Adrenal gland (tissue), 12 donors: ENCODE data around the gene TAGLN3. TPM values are rescaled to one million over a fixed set of nuclear protein-coding genes. Genes with fewer than 3 reads are reported as not detected.
A peak's percentile ranks its signal among the peaks of the same experiment; 100 is the strongest.

Source experiments
- DNase-seq, 7 donors: peaks; one replicate each; pipeline ENCODE4 v3.0.0-alpha.2; 2019 to 2020
- H3K27ac ChIP-seq, 5 donors: fragments of 200-600 bp; sonication (generic) in 4 of 5; 1 replicate in 3 of 5; 2 replicates in 2 of 5; pipeline versions ENCODE4 v1.5.1 to v1.8.0; 2016 to 2020; ENCODE audit warnings: mild to moderate bottlenecking in 1 of 5
- H3K27me3 ChIP-seq: fragments of 200-600 bp; 2 replicates; pipeline ENCODE4 v1.8.0; 2021
- H3K36me3 ChIP-seq, 2 donors: fragments of 200-600 bp; replicated peaks in 1 of 2; 1 replicate in 1 of 2; 2 replicates in 1 of 2; pipeline versions ENCODE4 v1.5.1 to v1.8.0; 2018 to 2022
- H3K4me1 ChIP-seq, 2 donors: fragments of 200-600 bp; replicated peaks in 1 of 2; 1 replicate in 1 of 2; 2 replicates in 1 of 2; pipeline versions ENCODE4 v1.5.1 to v1.8.0; 2018 to 2021
- H3K4me3 ChIP-seq, 4 donors: fragments of 200-600 bp; sonication (generic) in 3 of 4; one replicate each; pipeline ENCODE4 v1.5.1; 2016 to 2018
- H3K9me3 ChIP-seq, 3 donors: fragments of 200-600 bp; sonication (generic) in 1 of 3; replicated peaks in 1 of 3; 1 replicate in 2 of 3; 2 replicates in 1 of 3; pipeline versions ENCODE4 v1.5.1 to v1.8.0; 2016 to 2021
- POLR2A ChIP-seq, 2 donors: fragments of 450-650 bp; IDR thresholded peaks; one replicate each; pipeline ENCODE4 v1.6.1; 2017; ENCODE audit warnings: antibody characterized with exemption in 2 of 2, mild to moderate bottlenecking in 2 of 2, moderate library complexity in 1 of 2
- WGBS, 4 donors: extraction: QIAGEN DNeasy Blood & Tissue Kit in 2 of 4; methylation state at CpG; one replicate each; pipeline versions ENCODE4 v1.1.5 to v1.1.7; 2013 to 2017; 5-methylcytosine and 5-hydroxymethylcytosine counted together
- intact Hi-C, 2 donors: fragments of 100-400 bp; cut with DNase I; formaldehyde crosslinking; loops; one replicate each; pipeline versions ENCODE4 v1.14.1 to v1.15.0; 2022 to 2023
- polyA plus RNA-seq, 3 donors: library from polyadenylated mRNA; stranded (reverse); fragments of 200-250 nt in 2 of 3; fragments of 350-450 nt in 1 of 3; fragmentation: Illumina TruSeq in 1 of 3; extraction: RNeasy Lipid Tissue Mini Kit (QIAGEN cat#74804) in 1 of 3; gene quantifications; one replicate each; pipeline ENCODE4 v1.2.3, GENCODE V29; 2013 to 2014
- total RNA-seq, 9 donors: library from RNA; depleted of rRNA in 4 of 9; stranded (reverse); fragments of >200 nt in 4 of 9; fragments of 120-200 nt in 1 of 9; fragmentation: NEBNext Ultra II Directional in 1 of 9; extraction: Animal tissue kit (Norgen Biotek cat#: 25700) in 1 of 9; gene quantifications; one replicate each; pipeline versions ENCODE4 v1.1.0 to v1.2.4, GENCODE V29; 2013 to 2023
- TF ChIP-seq, protein P1 (sequence below), 6 experiments: fragments of 450-650 bp in 4 of 6; fragments of 200-600 bp in 2 of 6; sonication (generic) in 1 of 6; IDR thresholded peaks; 1 replicate in 5 of 6; 2 replicates in 1 of 6; pipeline versions ENCODE4 v1.5.1 to v1.8.0; 2016 to 2021; ENCODE audit warnings: antibody characterized with exemption in 6 of 6, mild to moderate bottlenecking in 2 of 6, moderate library complexity in 1 of 6
- donor health status: healthy with polysubstance abuse.
- donor health status: Bipolar disorder and iron deficiency.
- donor health status: DM: yes; HTN: yes; CAD: no.
- donor health status: DM: no; HTN: no; CAD: no.
- donor health status: DM: no; HTN: no; CAD: no.
- donor health status: DM: yes; HTN: yes; CAD: no.

TAGLN3 gene
- total and polyA plus RNA-seq, 12 donors: 0.55 to 52.1 (median 12.8) TPM; not detected in 3

DNA sequence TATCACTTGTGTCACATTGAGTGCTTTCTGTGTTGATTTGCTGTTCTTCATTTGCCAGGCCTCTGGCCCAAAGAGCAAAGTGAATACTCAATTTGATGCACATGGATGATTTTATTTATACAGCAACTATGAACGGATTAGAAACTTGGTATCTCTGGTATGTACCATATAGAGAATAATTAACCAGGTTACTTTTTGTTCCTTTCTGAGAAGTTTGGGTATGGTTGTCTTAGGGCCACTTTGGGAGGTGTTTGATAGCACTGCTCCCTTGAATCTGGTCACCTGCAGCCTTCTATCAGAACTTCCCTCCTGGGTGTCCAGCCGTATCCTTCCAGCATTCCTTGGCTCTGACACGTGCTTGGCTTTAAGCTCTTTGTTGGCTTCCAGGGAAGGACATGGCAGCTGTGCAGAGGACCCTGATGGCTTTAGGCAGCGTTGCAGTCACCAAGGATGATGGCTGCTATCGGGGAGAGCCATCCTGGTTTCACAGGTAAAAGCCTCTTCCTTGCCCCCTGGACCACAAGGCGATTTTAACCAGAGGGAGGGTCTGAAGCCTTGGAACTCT lies 12.7 kb downstream of the TAGLN3 start:
- Histone ChIP-seq H3K9me3 (no peaks in the 10 kb centered on the region), H3K36me3 (no peaks in the 10 kb centered on the region), H3K27ac (no peak overlapping the region), H3K27me3 (no peaks in the 10 kb centered on the region), H3K4me1 (peaks cover 4 to 27% of the 10 kb centered on the region in 2 donors), H3K4me3 (no peak overlapping the region)
- TF ChIP-seq, protein P1, sequence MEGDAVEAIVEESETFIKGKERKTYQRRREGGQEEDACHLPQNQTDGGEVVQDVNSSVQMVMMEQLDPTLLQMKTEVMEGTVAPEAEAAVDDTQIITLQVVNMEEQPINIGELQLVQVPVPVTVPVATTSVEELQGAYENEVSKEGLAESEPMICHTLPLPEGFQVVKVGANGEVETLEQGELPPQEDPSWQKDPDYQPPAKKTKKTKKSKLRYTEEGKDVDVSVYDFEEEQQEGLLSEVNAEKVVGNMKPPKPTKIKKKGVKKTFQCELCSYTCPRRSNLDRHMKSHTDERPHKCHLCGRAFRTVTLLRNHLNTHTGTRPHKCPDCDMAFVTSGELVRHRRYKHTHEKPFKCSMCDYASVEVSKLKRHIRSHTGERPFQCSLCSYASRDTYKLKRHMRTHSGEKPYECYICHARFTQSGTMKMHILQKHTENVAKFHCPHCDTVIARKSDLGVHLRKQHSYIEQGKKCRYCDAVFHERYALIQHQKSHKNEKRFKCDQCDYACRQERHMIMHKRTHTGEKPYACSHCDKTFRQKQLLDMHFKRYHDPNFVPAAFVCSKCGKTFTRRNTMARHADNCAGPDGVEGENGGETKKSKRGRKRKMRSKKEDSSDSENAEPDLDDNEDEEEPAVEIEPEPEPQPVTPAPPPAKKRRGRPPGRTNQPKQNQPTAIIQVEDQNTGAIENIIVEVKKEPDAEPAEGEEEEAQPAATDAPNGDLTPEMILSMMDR (IDR thresholded peaks at IDR 0.05): no peak
- no peak for TF ChIP-seq POLR2A (IDR thresholded peaks at IDR 0.05)
- WGBS, 4 donors: 57 to 93% (median 83%) methylated on average over 3 to 6 of the region's 6 CpGs
- no peak for DNase-seq
- intact Hi-C loops: no loop called here

DNA sequence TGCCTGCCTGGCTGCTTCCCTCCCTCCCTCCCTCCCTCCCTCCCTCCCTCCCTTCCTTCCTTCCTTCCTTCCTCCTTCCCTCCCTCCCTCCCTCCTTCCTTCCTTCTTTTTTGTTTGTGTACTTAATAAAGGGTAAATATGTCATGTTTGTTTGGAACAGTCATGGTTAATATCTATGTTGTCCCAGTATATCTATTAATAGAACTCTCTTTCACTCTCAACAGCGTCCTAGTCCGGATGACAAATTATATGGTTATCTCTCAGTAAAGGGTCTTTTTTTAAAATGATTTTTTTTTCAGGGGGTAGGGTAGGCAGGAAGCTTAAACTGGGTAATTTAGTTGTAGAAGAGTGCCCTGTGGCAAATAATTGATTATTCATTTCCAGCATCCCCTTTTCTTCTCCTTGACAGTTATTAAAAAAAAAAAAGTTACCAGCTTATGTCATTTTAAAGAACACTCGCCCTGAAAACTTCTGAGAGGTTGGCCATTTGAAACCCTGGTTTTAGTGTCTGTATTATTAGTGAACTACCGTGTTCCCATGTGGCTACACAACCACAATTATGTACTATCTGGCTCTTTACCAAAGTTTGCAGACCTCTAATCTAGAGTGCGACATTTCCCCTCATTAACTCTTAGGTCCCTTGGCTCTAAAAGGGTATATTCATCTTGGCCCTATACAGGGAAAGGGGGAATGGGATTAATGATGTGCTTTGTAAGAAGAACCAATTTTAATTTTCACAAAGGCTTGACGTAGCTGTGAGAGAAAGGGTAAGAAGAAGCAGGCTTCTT lies 13.7 kb downstream of the TAGLN3 start:
- Histone ChIP-seq H3K27ac (peak overlapping the region in 1 of 5 donors; percentile 61), H3K27me3 (no peaks in the 10 kb centered on the region), H3K4me3 (no peak overlapping the region)

DNA sequence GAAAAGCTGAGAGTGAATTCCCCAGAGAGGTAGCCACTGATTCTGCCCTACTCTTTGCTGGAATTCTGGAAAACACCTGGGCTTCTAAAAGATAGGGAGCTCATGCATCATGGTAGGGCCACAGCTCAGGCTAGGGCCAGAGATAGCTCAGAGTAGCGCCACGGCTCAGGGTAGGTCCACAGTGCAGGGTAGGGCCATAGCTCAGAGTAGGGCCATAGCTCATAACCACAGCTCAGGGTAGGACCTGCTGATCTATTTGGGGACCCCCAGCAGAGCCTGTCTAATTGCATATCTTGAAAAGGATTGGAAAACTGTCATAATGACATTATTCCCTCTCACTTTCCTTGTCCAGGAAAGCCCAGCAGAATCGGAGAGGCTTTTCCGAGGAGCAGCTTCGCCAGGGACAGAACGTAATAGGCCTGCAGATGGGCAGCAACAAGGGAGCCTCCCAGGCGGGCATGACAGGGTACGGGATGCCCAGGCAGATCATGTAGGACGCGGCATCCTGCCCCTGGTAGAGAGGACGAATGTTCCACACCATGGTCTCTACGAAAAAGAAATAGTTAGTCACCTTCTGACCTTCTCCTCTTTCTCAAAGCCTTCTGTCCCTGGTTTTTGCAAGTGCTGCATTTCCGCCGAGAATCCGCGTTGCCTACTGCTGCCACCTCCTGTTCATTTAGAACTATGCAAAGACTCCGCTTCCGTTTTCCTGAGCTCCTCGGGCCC lies 14.5 kb downstream of the TAGLN3 start:
- TF ChIP-seq POLR2A (IDR thresholded peaks at IDR 0.05): no peak
- TF ChIP-seq, protein P1 (IDR thresholded peaks at IDR 0.05): peak; percentile 56 to 81 (median 72)
- Histone ChIP-seq H3K4me3 (no peak overlapping the region), H3K9me3 (no peaks in the 10 kb centered on the region), H3K4me1 (peaks cover 4 to 27% of the 10 kb centered on the region in 2 donors), H3K27ac (peak overlapping the region in 2 of 5 donors; percentile 57 to 61), H3K27me3 (no peaks in the 10 kb centered on the region), H3K36me3 (no peaks in the 10 kb centered on the region)
- DNase-seq: peak; percentile 58 to 89 (median 80)
- WGBS, 4 donors: 29 to 44% (median 31%) methylated on average over 19 of the region's 19 CpGs
- intact Hi-C loops: no loop called here

More for the DNA sequence above, 13.7 kb downstream of the TAGLN3 start:
- 44 to 58% (median 54%) methylated on average over 6 of the region's 6 CpGs for WGBS, 4 donors
- TF ChIP-seq, protein P1 (IDR thresholded peaks at IDR 0.05): no peak
- TF ChIP-seq POLR2A (IDR thresholded peaks at IDR 0.05): no peak
- Histone ChIP-seq H3K36me3 (no peaks in the 10 kb centered on the region), H3K9me3 (no peaks in the 10 kb centered on the region), H3K4me1 (peaks cover 4 to 27% of the 10 kb centered on the region in 2 donors)
- DNase-seq: no peak
- intact Hi-C loops: no loop called here

DNA sequence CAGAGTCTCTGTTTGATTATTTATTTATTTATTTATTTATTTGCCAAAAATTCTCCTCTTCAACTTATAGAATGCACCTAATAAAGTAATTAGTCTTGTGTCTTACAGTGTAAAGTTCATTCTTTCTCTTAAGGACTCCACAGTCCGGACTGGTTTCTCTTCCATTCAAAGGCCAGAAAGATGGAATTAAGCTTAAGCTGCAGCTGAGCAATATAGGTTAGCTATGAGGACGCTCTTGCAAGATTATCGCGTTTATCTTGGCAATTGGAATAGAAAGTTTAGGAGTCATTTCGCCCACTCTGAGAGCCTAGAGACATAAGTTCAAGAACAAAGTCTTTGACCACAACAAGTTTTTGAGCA lies 15.0 kb downstream of the TAGLN3 start:
- 54 to 57% (median 56%) methylated on average over 5 of the region's 5 CpGs for WGBS, 4 donors
- Histone ChIP-seq H3K4me3 (no peak overlapping the region), H3K4me1 (peaks cover 4 to 27% of the 10 kb centered on the region in 2 donors), H3K36me3 (no peaks in the 10 kb centered on the region), H3K27me3 (no peaks in the 10 kb centered on the region), H3K9me3 (no peaks in the 10 kb centered on the region), H3K27ac (no peak overlapping the region)
- TF ChIP-seq, protein P1 (IDR thresholded peaks at IDR 0.05): no peak
- TF ChIP-seq POLR2A (IDR thresholded peaks at IDR 0.05): no peak
- intact Hi-C loops: no loop called here
- no peak for DNase-seq
